ENCODE data around the gene SPPL3.

SPPL3 gene

DNA sequence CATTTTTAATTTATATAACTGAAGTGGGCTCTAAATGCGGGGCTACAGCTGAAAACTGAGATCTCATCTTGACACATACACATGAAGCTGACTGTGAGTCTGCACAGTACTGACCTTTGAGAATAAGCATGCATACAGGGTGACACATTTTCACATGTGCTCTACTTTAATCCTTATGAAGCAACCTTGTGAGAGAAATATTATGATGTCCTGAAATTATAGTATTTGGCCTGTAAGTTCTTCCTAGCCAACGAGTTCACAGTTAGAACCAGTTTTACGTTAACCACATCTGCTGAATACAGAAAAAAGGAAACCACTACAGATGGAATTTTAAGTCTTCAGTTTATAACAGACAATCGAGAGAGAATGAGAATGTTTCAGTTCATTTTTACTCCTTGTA is 70.3 kb downstream of the SPPL3 start:
- TF ChIP-seq, protein P1, sequence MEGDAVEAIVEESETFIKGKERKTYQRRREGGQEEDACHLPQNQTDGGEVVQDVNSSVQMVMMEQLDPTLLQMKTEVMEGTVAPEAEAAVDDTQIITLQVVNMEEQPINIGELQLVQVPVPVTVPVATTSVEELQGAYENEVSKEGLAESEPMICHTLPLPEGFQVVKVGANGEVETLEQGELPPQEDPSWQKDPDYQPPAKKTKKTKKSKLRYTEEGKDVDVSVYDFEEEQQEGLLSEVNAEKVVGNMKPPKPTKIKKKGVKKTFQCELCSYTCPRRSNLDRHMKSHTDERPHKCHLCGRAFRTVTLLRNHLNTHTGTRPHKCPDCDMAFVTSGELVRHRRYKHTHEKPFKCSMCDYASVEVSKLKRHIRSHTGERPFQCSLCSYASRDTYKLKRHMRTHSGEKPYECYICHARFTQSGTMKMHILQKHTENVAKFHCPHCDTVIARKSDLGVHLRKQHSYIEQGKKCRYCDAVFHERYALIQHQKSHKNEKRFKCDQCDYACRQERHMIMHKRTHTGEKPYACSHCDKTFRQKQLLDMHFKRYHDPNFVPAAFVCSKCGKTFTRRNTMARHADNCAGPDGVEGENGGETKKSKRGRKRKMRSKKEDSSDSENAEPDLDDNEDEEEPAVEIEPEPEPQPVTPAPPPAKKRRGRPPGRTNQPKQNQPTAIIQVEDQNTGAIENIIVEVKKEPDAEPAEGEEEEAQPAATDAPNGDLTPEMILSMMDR (conservative IDR thresholded peaks at IDR 0.05) = no peak
- TF ChIP-seq ZFX (IDR thresholded peaks at IDR 0.05) = no peak
- peak overlapping the region; percentile 36 for H3K27ac ChIP-seq

DNA sequence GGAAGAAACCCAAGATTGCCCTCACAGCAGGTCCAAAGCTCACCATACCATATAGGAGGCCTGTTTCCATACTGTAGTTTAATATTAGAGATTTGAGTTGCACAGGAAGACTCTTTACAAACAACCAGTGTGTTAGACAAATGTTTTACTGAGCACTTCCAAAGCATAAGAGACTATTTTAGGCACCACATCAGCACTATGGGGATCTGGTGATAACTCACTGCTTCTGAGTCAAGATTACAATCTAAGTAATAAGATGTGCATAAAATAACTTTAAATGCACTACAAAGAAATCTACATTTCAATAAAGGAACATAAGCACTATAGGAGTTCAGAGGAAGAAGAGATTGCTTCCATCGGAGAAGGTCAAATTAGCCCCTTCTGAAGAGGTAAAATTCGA is 71.4 kb downstream of the SPPL3 start:
- H3K27ac ChIP-seq = no peak overlapping the region
- TF ChIP-seq, protein P1 (conservative IDR thresholded peaks at IDR 0.05) = no peak
- no peak for TF ChIP-seq ZFX (IDR thresholded peaks at IDR 0.05)

DNA sequence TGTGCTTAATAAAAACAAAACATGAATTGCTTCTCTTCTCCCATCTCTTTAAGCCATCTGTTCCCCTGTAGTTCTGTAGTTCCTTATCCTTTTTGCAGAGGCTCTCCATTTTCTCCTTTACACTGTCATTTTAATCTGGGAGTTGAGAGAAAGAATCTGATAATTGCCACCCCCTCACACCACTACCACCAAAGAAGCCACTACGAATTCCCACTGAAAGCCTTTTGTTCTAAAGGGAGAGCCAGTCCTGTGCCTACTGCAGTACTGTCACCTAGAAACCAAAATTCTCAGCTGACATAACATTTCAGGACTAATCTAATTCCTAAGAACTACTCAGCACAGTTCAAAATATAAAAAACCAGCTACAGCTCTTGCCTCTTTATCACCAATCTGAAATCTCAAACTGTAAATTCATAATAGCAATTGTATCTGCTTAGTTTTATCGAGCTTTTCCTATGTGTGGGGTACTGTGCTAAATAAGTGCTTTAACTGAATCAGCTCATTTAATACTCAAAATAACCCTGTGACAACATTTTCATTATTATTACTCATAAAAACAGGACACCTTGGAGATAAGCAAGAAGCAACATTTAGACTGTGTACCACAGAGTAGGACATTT is 72.4 kb downstream of the SPPL3 start:
- H3K27ac ChIP-seq = no peak overlapping the region
- TF ChIP-seq, protein P1 (conservative IDR thresholded peaks at IDR 0.05) = no peak
- TF ChIP-seq ZFX (IDR thresholded peaks at IDR 0.05) = no peak

DNA sequence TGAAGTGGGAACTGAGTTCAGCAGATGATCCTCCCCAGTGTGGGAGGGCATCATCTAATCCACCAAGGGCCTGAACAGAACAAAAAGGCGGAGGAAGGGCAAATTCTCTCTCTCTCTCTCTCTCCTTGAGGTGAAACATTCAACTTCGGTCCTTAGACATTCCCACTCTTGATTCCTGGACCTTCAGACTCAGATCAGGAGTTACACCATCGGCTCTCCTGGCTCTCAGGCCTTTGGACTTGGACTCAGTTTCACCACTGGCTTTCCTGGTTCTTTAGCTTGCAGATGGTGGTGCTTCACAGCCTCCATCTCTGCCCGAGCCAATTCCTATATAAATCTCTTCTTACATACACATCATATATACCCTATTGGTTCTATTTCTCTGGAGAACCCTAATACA is 73.2 kb downstream of the SPPL3 start:
- TF ChIP-seq, protein P1 (conservative IDR thresholded peaks at IDR 0.05) = no peak

DNA sequence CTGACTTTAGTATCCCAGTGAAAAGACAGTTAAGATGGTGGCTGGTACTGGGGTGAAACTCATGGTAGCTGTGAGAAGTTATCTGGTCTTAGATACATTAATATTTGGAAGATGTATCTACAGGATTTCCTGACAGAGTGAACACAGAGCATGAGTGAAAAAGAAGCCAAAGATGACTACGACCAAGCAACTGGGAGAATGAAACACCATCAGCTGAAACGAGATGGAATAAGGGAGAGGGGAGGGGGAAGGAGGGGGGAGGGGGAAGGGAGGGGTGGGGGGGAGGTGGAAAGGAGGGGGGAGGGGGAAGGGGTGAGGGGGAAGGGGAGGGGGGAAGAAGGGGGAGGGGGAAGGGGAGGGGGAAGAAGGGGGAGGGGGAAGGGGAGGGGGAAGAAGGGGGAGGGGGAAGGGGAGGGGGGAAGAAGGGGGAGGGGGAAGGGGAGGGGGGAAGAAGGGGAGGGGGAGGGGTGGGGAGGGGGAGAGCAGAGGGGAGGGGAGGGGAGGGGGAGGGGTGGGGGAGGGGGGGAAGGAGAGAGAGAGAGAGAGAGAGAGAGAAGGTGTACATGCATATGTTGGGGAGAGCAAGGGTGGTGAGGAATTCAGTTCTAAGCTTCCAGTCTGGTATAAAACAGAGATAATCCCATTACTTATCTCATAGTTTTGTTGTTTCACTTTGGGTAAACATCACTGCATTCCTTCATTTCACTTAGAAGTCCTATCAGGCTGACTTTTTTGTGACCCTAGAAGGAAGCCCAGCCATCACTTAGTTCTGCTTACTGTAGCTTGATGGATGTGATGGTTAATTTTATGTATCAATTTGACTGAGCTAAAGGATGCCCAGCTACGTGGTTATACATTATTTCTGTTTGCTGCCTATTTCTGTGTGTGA is 73.9 kb downstream of the SPPL3 start:
- H3K27ac ChIP-seq = peak overlapping the region; percentile 6; the same call in 1 of the 2 replicates
- TF ChIP-seq ZFX (IDR thresholded peaks at IDR 0.05) = no peak
- TF ChIP-seq, protein P1 (conservative IDR thresholded peaks at IDR 0.05) = no peak

More for the DNA sequence above, 73.2 kb downstream of the SPPL3 start:
- H3K27ac ChIP-seq = no peak overlapping the region

DNA sequence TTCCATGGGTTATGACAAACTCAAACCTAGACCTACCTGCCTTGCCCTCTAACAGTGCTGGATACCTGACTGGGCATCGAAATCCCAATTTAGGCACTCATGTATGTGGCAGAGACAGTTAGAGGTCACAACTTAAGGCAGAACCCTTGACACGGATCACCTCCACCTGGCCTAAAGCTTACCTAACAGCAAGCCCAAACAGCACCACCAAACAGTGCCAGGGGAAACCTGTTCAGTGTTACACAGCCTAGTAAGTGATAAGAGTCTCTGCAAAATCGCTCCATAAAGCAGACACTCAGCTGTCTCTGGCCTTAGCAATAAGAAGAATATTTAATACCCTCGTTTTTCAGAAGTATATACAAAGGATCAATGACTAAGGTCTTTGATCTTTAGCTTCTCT is 77.8 kb downstream of the SPPL3 start:
- H3K27ac ChIP-seq = no peak overlapping the region
- TF ChIP-seq ZFX (IDR thresholded peaks at IDR 0.05) = no peak
- TF ChIP-seq, protein P1 (conservative IDR thresholded peaks at IDR 0.05) = no peak

DNA sequence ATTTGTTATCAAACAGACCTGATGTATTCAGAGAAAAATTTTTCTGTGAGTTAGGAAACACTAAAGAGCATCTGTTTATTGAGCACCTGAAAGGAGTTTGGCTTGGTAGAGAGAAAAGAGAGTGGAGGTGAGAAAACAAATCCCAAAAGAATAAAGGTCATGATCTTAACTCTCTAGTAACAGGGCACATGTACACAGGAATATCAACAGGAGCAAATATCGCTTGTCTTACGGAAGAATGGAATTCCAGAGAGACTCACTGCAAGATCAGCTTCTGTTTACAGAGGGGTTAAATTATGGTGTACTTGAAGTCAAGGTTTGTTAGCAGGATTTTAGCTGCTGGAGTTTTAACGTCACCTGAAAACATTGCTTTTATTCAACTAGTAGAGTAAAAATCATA is 78.8 kb downstream of the SPPL3 start:
- TF ChIP-seq, protein P1 (conservative IDR thresholded peaks at IDR 0.05) = no peak
- TF ChIP-seq ZFX (IDR thresholded peaks at IDR 0.05) = no peak
- H3K27ac ChIP-seq = no peak overlapping the region

All from C4-2B (cell line).